CD4-positive, alpha-beta T cell treated with Interleukin-4 for 1 hour (primary cell): ENCODE data around the gene SRSF12.

Experiments used
- DNase-seq, 2 donors: peaks; one replicate each; pipeline ENCODE4 v3.0.0-alpha.2; 2020 to 2022

SRSF12 gene

GRCh38 chr6:89117211-89118108 is at the start of gene SRSF12:
SRSF12 (minus strand) TSS chr6:89118071; CDS start chr6:89117887, 184 bp downstream.
- DNase-seq: peak; percentile 31 to 36

GRCh38 chr6:89162047-89162371 is 44.1 kb upstream of the SRSF12 start:
- no peak for DNase-seq

DNA sequence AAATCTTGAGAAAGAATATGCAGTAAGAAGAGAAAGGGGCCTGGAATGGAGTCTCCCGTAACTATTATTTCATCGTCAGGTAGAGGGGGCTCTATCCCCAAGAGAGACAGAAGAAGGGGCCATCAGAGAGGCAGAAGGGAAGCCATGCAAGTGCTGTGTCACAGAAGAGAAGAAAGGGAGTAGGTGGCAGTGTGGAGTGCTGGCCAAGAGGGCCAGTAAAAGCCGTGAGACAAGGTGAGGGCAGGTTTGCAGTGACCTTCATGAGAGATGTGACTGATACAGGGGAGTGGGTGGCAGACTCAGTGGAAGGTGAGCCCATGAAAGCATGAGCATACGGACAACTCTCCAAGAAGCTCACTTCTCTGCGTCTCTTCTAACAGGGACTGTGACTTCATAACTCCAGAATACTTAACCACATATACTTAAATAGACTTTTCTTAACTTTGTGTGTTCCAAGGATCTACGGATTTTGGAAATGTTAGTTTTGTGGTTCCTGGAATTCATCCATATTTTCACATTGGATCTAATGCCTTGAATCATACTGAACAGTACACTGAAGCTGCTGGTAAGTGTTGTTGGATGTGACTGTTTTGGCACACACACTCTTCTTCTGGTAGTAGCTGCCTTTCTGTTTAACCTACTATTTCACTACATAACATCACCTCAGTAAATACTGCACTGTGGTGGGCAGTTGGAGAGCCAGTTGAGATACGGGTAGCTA is 43.6 kb upstream of the SRSF12 start:
- DNase-seq: no peak

GRCh38 chr6:89160331-89161092 is 42.6 kb upstream of the SRSF12 start:
- DNase-seq: no peak

GRCh38 chr6:89154131-89154530 is 36.3 kb upstream of the SRSF12 start:
- DNase-seq: no peak

- no peak for DNase-seq
These were observed 30.3 kb upstream of the SRSF12 start for GRCh38 chr6:89148016-89148750.

GRCh38 chr6:89146718-89147700 is 29.1 kb upstream of the SRSF12 start:
- DNase-seq: peak; percentile 12 to 18

- peak; percentile 48 to 63 for DNase-seq
These were observed 28.3 kb upstream of the SRSF12 start, which contains the start of gene PM20D2 for GRCh38 chr6:89145956-89146717. PM20D2 (plus strand) TSS chr6:89146055; CDS start chr6:89146145, 90 bp downstream.

DNA sequence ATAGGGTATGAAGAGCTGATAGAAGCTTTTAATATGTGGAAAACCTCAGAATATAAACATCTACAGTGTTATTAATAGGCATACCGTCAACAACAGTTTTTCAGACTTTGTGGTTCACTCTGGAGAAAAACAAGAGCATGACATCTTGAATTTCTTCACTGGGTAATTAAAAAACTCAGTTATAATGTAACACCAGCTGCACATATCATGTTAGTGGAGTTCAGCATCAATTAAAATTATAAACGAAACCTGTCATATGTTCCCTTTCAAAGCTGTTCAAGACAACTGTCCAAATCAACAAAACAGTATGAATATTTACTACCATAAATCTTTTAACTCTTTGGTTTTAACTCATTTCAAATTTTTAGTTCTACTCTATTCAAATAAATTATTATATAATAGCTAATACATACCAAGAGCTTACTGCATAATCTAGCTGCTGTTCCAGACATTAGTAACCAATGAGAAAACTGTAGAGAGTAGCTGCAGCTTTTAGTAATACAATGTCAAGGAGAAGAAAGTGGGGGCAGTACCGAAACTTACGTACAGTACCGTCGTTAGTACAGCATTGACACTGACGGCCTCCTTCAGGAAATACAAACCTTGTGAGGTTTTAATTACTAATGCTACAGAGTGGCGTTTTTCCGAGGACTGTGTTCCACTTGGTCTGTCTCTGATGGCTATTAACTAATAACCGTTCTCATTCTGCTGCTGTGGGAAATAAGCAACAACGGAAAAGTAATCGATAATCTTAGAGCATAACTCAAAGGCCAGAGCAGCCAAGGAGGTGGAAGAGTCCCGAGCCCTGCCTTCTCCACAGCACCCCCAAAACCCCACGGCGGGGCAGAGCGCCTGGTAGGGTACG is 27.5 kb upstream of the SRSF12 start:
- DNase-seq: peak; percentile 33 to 54

GRCh38 chr6:89144354-89144906 is 26.6 kb upstream of the SRSF12 start:
- DNase-seq: no peak

DNA sequence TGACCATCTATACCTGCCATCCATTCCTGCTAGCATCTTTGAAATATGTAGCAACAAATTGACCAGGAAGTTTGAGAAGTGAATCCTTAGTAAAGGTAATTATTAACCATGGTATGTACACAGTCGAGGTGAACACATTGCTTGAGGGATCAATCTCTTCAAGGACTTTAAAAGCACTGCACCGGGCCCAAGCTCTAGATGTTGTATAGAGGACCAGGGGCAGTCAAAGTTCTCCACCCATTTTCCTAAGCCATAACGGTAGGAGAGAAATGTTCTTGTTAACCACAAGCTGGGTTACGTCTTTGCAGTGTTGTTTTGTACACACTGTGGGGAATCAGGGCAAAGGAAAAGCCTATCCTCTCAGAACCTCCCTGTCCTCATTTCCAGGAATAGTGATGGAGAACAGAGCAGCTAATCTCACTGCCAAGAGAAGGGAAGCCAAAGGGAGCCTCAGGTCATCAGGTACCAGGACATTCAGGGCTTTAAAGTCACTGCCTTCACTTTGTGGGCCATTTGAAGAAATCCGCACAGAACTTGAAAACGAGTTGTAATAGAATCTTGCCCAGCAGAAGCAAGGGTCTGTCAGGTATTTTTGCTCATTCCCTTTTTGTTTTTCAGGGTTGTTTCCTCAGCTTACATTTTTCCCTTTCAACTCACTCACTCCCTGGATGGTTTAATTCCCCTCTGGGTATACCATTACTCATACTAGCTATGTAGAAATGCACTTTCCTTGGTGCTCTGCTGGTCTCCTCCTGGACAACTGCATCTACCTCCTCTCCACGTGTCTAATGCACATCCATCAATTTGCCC is 22.7 kb upstream of the SRSF12 start:
- no peak for DNase-seq

DNA sequence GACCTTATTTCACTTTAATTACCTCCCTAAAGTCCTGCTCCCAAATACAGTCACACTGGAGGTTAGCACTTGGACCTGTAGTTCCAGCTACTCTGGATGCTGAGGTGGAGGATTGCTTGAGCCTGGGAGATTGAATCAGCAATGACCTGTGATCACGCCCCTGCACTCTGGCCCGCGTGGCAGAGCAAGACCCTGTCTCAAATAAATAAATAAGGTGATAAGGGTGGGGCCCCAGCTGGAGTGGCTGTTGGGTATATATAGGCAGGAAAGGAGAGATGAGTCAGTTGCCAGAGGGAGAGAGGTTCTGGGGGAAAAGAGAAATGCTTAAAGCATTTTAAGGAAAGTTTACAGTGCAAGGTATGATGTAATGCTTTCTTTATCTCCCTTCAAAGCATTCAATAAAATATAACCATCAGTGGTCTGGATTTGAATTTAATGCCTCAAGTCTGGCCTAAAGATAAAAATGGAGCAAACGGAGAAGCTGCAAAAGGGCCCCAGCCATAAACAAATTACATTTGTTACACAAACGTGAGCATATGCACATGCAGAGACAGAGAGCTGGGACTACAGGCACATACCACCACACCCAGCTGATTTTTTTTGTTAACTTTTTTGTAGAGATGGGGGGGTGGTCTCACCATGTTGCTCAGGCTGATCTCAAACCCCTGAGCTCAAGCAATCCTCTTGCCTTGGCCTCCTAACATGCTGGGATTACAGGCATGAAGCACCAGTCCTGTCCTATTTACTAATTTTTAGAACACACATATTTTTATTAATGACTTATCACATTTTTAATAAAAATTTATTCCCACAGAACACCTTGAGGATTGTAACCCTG is 21.9 kb upstream of the SRSF12 start:
- DNase-seq: no peak

GRCh38 chr6:89138173-89138572 is 20.3 kb upstream of the SRSF12 start:
- no peak for DNase-seq

DNA sequence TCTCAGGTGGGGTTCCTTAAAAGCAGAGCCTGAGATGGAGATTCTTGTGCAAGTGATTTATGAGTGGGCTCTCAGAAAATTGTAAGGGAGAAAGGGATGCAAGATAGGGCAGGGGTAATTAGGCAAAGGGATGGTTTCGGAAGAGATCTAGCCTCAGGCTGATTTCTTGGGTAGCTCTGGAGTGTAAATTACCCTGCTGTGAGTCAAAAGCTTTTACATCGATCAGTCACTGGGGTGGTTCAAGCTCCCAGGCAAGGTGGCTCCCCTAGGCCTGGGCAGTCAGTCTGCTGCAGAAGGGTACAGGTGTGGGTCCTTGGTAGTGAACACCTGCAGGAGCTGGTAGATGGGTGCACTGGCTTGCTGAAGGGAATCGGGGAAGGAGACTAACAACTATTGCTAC is 16.9 kb upstream of the SRSF12 start:
- DNase-seq: no peak

GRCh38 chr6:89133981-89134380 is 16.1 kb upstream of the SRSF12 start:
- DNase-seq: no peak

GRCh38 chr6:89132057-89132456 is 14.2 kb upstream of the SRSF12 start:
- no peak for DNase-seq

GRCh38 chr6:89131599-89131998 is 13.7 kb upstream of the SRSF12 start:
- no peak for DNase-seq
